Fibroblast of lung (primary cell): ENCODE measurements around the gene STAB2.

Experiments
- EZH2 ChIP-seq: IDR thresholded peaks from 2 replicates; pipeline ENCODE4 v1.5.1; 2012; ENCODE audit warnings: low read length, control low read depth, mild to moderate bottlenecking; ENCODE audit errors: missing control alignments
- TF ChIP-seq, protein P1 (sequence below), 2 donors: IDR thresholded peaks in 1 of 2; conservative IDR thresholded peaks in 1 of 2; 1 replicate in 1 of 2; 2 replicates in 1 of 2; pipeline ENCODE4 v1.5.1; 2011 to 2012; ENCODE audit warnings: low read length in 2 of 2, control low read depth in 1 of 2, inconsistent platforms in 1 of 2, low read depth in 1 of 2, mild to moderate bottlenecking in 1 of 2

DNA sequence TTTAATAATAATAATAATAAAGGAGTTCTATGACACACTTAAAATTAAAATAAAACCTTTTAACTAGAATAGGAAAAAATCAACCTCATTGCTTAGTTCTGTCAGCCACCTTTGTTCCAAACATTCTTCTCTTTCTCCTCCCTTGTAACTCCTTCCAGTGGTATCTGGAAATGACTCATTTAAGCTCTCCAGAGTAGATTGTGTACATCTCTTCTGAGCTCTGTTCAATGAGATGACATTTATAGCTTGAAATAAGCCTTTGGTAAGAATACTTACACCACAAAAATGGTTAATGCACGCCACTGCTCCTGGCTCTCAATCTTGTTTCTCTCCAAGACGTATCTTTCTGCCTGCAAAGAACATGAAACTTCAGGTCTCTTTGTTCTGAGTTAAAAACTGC, 70.3 kb downstream of the STAB2 start:
- TF ChIP-seq, protein P1, sequence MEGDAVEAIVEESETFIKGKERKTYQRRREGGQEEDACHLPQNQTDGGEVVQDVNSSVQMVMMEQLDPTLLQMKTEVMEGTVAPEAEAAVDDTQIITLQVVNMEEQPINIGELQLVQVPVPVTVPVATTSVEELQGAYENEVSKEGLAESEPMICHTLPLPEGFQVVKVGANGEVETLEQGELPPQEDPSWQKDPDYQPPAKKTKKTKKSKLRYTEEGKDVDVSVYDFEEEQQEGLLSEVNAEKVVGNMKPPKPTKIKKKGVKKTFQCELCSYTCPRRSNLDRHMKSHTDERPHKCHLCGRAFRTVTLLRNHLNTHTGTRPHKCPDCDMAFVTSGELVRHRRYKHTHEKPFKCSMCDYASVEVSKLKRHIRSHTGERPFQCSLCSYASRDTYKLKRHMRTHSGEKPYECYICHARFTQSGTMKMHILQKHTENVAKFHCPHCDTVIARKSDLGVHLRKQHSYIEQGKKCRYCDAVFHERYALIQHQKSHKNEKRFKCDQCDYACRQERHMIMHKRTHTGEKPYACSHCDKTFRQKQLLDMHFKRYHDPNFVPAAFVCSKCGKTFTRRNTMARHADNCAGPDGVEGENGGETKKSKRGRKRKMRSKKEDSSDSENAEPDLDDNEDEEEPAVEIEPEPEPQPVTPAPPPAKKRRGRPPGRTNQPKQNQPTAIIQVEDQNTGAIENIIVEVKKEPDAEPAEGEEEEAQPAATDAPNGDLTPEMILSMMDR (conservative IDR thresholded peaks at IDR 0.05 in 1 of 2, IDR thresholded peaks at IDR 0.05 in 1 of 2; ENCODE audit: low read depth in 1 of 2, low read length in 2 of 2): no peak
- no peak for TF ChIP-seq EZH2
